ENCODE results near the gene ATP8B4.

- TF ChIP-seq EP300 (IDR thresholded peaks at IDR 0.05; ENCODE audit: borderline replicate concordance) (no peak), YY1 (IDR thresholded peaks at IDR 0.05; ENCODE audit: low read depth) (no peak), FOXM1 (IDR thresholded peaks at IDR 0.05; ENCODE audit: borderline replicate concordance, low read depth) (no peak), CREB1 (IDR thresholded peaks at IDR 0.05; ENCODE audit: low read depth) (no peak), REST (IDR thresholded peaks at IDR 0.05; ENCODE audit: low read depth) (no peak), CEBPB (IDR thresholded peaks at IDR 0.05) (no peak), TAF1 (IDR thresholded peaks at IDR 0.05; ENCODE audit: low read depth) (no peak), MAX (IDR thresholded peaks at IDR 0.05) (no peak)
Measured at GRCh38 chr15:49964551-49964950, 154.5 kb downstream of the ATP8B4 start.

Data from Ishikawa (cell line).